Measurements from ENCODE around the gene ADAM12.

- no peak for TF ChIP-seq CTCF (IDR thresholded peaks at IDR 0.05)
- no peak for TF ChIP-seq POLR2A (IDR thresholded peaks at IDR 0.05)
Observed at GRCh38 chr10:125997586-125997985, 390.7 kb downstream of the ADAM12 start.
